ENCODE measurements around the gene PIGM.

DNA sequence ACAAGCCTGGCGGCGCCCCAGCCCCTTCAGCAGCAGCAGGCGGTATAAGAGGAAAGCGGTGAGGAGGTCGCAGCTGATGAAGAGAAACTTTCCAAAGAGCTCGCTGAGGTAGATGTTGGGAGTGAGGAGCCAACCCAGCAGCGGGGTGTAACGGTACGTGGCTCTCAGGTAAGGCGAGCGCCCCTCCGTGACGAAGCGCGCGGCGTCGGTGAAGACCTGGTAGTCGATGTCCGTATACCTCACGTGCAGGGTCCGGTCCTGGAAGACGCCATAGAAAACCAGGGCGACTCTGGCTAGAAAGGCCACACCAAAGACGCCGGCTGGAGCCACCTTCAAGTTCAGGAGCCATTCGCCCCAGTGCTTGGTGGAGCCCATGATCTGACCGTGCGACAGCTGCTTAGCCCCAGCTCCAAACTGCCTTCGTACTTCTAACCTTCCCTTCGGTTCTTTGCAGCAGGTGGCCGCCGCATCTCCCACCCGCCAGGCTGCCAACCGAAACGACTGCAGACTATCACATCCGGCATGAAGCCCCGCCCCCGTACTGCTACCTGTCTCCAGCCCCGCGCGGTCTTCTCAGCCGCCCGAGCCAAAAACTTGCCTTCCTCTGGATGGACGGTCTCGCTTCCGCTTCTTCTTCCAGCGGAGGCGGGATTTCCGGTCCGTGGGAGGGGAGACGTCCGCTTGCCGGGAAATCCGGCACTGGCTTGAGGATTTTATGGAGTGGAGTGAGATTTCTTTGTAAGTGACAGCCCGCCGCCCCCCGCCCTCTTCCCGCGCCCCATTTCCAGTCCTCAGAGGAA, at the start of gene PIGM:
- TF ChIP-seq, protein P1, sequence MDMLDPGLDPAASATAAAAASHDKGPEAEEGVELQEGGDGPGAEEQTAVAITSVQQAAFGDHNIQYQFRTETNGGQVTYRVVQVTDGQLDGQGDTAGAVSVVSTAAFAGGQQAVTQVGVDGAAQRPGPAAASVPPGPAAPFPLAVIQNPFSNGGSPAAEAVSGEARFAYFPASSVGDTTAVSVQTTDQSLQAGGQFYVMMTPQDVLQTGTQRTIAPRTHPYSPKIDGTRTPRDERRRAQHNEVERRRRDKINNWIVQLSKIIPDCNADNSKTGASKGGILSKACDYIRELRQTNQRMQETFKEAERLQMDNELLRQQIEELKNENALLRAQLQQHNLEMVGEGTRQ (CRISPR knock-in tag; IDR thresholded peaks at IDR 0.05) = no peak
- TF ChIP-seq, protein P2, sequence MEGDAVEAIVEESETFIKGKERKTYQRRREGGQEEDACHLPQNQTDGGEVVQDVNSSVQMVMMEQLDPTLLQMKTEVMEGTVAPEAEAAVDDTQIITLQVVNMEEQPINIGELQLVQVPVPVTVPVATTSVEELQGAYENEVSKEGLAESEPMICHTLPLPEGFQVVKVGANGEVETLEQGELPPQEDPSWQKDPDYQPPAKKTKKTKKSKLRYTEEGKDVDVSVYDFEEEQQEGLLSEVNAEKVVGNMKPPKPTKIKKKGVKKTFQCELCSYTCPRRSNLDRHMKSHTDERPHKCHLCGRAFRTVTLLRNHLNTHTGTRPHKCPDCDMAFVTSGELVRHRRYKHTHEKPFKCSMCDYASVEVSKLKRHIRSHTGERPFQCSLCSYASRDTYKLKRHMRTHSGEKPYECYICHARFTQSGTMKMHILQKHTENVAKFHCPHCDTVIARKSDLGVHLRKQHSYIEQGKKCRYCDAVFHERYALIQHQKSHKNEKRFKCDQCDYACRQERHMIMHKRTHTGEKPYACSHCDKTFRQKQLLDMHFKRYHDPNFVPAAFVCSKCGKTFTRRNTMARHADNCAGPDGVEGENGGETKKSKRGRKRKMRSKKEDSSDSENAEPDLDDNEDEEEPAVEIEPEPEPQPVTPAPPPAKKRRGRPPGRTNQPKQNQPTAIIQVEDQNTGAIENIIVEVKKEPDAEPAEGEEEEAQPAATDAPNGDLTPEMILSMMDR (IDR thresholded peaks at IDR 0.05) = no peak
- TF ChIP-seq ELF4 (CRISPR knock-in tag; IDR thresholded peaks at IDR 0.05; ENCODE audit: low read depth) (no peak), ZNF317 (CRISPR knock-in tag; IDR thresholded peaks at IDR 0.05; ENCODE audit: borderline replicate concordance, low read depth) (no peak), CREB1 (CRISPR knock-in tag; IDR thresholded peaks at IDR 0.05) (no peak), GRHL2 (CRISPR knock-in tag; IDR thresholded peaks at IDR 0.05; ENCODE audit: insufficient replicate concordance, severe bottlenecking) (no peak), TEAD1 (CRISPR knock-in tag; IDR thresholded peaks at IDR 0.05) (peak; percentile 48; the same call in 1 of the 2 replicates), SP1 (CRISPR knock-in tag; conservative IDR thresholded peaks at IDR 0.05) (peak; percentile 89)
- TF ChIP-seq, protein P3, sequence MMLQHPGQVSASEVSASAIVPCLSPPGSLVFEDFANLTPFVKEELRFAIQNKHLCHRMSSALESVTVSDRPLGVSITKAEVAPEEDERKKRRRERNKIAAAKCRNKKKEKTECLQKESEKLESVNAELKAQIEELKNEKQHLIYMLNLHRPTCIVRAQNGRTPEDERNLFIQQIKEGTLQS (CRISPR knock-in tag; conservative IDR thresholded peaks at IDR 0.05) = no peak
- TF ChIP-seq, protein P4, sequence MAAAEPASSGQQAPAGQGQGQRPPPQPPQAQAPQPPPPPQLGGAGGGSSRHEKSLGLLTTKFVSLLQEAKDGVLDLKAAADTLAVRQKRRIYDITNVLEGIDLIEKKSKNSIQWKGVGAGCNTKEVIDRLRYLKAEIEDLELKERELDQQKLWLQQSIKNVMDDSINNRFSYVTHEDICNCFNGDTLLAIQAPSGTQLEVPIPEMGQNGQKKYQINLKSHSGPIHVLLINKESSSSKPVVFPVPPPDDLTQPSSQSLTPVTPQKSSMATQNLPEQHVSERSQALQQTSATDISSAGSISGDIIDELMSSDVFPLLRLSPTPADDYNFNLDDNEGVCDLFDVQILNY (CRISPR knock-in tag; IDR thresholded peaks at IDR 0.05) = peak; percentile 81; the same call in 1 of the 2 replicates
- TF ChIP-seq, protein P5, sequence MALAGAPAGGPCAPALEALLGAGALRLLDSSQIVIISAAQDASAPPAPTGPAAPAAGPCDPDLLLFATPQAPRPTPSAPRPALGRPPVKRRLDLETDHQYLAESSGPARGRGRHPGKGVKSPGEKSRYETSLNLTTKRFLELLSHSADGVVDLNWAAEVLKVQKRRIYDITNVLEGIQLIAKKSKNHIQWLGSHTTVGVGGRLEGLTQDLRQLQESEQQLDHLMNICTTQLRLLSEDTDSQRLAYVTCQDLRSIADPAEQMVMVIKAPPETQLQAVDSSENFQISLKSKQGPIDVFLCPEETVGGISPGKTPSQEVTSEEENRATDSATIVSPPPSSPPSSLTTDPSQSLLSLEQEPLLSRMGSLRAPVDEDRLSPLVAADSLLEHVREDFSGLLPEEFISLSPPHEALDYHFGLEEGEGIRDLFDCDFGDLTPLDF (CRISPR knock-in tag; IDR thresholded peaks at IDR 0.05) = 0 out of 2 replicates have a peak, but pooled peaks have one; percentile 12
- TF ChIP-seq, protein P6, sequence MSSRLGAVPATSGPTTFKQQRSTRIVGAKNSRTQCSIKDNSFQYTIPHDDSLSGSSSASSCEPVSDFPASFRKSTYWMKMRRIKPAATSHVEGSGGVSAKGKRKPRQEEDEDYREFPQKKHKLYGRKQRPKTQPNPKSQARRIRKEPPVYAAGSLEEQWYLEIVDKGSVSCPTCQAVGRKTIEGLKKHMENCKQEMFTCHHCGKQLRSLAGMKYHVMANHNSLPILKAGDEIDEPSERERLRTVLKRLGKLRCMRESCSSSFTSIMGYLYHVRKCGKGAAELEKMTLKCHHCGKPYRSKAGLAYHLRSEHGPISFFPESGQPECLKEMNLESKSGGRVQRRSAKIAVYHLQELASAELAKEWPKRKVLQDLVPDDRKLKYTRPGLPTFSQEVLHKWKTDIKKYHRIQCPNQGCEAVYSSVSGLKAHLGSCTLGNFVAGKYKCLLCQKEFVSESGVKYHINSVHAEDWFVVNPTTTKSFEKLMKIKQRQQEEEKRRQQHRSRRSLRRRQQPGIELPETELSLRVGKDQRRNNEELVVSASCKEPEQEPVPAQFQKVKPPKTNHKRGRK (CRISPR knock-in tag; IDR thresholded peaks at IDR 0.05; ENCODE audit: borderline replicate concordance) = no peak
